ENCODE measurements around the gene YIPF4.

YIPF4 gene

DNA sequence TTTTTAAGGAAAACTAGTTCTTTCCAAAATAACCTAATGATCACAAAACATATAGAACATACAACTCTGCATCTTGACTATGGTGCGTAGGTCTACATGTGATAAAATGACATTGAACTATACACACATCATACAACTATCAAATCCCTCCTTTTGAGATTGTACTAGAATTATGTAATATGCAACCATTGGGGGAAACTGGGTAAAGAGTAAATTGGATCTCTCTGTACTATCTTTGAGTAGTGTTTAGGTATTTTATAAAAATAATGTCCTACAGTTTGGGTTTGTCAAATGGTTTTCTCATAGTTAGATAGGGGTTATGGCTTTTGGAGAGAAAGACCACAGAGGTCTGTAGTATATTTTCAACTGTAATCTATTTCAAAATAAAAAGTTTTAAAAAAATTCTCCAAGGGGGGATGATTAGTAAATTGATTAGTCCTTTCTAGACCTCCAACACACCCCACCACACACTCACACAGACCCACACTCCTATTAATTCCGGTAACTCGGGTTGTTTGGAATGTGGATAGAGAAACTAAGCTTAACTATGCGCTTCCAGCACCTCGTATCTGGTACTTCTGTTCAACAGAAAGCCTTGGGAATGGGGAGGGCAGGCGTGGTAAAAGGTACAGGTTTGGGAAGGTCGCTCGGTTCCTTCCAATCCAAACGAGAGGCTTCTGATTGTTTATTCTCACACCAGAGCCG, 78.4 kb downstream of the YIPF4 start:
- TF ChIP-seq, protein P1, sequence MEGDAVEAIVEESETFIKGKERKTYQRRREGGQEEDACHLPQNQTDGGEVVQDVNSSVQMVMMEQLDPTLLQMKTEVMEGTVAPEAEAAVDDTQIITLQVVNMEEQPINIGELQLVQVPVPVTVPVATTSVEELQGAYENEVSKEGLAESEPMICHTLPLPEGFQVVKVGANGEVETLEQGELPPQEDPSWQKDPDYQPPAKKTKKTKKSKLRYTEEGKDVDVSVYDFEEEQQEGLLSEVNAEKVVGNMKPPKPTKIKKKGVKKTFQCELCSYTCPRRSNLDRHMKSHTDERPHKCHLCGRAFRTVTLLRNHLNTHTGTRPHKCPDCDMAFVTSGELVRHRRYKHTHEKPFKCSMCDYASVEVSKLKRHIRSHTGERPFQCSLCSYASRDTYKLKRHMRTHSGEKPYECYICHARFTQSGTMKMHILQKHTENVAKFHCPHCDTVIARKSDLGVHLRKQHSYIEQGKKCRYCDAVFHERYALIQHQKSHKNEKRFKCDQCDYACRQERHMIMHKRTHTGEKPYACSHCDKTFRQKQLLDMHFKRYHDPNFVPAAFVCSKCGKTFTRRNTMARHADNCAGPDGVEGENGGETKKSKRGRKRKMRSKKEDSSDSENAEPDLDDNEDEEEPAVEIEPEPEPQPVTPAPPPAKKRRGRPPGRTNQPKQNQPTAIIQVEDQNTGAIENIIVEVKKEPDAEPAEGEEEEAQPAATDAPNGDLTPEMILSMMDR (IDR thresholded peaks at IDR 0.05), result no peak

DNA sequence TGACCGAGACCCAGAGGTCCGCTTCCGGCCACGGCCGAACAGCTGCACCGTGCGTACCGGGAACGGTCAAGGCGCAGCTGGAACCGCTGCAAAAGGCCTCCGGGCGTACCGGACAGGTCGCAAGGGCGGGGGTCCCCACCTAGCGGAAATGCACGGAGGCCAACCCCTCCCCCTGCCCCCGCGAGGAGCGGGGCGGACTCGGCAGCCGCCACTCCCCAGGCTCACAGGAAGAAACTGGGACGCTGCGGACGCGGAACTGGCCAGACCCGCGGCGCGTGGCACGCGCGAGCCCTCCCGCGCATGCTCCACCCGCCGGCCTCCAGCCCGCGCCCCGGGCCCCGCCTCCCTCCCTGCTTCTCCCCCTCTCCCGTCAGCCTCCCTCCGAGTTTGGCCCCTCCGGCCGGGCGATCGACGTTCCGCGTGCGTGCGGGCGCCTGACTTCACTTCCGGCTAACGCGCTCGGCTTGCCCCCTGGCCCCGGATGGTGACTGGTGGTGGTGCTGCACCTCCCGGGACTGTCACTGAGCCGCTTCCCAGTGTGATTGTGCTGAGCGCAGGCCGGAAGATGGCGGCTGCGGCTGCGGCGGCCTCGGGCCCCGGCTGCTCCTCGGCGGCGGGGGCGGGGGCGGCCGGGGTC, 79.1 kb downstream of the YIPF4 start, which contains the start of gene BIRC6:
TSS of gene BIRC6 (plus strand) at position 343 of the 637 bp plus-strand sequence. CDS start at position 482, 139 bp downstream.
- TF ChIP-seq, protein P1 (IDR thresholded peaks at IDR 0.05), result no peak

DNA sequence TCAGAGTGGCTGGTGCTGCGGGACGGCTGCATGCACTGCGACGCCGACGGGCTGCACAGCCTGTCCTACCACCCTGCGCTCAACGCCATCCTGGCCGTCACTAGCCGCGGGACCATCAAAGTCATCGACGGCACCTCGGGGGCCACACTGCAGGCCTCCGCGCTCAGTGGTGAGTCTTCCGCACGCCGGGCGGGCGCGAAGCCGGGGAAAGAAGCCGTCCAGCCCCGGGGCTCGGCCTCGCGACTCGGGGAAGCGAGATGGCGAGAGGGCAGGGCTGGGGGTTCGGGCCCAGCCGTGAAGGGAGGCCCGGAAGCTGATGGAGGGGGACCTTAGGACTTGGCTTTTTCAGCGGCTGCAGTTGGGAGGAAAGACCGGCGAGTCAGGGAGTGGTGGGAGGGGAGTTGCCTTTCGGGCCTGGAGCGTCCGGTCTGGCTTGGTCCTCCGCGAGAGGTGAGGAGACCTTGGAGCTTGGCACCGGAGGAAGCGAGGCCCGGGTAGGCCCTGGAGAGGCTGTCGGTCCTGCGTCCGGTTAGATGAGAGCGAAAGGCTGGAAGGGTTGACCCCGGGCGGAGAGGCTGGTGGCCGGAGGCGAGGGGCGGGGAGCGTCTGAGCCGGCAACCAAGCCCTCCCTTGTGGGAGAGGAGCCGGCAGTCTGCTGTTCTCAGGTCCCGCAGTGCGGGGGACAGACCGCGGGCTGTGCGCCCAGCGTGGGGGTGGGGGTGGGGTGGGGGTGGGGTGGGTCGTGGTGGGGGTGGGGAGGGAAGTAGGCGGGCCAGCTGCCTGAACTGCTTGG, 79.8 kb downstream of the YIPF4 start:
- TF ChIP-seq, protein P1 (IDR thresholded peaks at IDR 0.05), result no peak

DNA sequence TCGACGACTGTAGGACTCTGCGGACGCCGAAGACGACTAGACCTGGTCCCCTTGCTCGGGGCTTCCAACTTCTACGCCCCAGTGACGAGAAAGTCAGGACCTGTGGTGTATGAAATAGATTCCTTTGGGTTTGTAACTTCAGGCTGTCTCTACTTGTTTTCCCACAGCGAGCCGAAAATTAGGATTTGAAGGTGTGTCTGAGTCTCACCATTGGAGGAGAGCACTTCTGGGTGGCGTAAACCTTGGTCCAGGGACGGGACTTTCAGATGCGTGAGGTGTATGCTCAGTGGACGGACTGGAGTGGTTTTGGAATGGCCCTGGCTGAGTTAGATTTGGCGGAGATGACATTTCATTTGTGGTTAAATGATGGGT, 80.4 kb downstream of the YIPF4 start:
- TF ChIP-seq, protein P1 (IDR thresholded peaks at IDR 0.05), result no peak

DNA sequence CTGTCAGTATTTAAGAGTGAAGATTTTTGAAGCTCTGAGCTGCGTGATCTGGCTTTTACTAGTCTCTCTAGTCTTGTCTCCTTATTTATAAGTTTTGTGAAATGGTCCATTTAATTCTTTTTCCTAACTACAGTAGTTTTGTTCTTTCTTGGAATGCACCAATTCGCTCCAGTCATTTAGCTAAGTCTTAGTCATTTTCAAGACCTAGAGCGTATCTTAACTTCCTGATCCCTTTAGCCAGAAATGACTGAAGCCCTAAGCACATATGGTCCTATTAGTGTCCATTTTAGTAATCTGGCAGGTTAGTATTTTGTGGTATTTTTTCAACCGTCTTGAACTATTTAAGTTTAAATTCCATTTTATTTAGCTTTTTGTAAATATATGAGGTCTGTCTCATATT, 82.7 kb downstream of the YIPF4 start:
- TF ChIP-seq, protein P1 (IDR thresholded peaks at IDR 0.05), result no peak

DNA sequence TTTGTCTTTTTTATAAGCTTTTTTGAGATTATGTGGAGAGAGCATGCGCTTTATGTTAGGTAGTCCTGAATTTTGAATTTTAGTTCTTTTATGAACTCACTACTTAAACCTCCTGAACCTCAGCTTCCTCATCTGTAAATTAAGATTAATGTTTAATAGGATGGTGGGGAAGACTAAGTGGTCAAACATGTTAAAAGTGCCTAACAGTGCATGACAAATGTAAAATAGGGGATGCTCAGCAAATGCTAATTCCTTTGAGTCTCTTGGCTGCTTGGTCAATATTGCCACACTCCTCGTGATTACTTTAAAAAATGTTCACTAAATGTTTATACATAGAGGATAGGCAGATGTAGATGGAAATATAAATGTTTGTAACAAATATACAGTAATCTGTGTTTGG, 85.9 kb downstream of the YIPF4 start:
- TF ChIP-seq, protein P1 (IDR thresholded peaks at IDR 0.05), result no peak

Measured in LNCAP (cell line).